ENCODE data around the gene CWC22.

GRCh38 chr2:179948058-179948457 is 59.0 kb downstream of the CWC22 start:
- TF ChIP-seq ESRRA (CRISPR knock-in tag; IDR thresholded peaks at IDR 0.05; ENCODE audit: low read depth) (no peak), TAF15 (IDR thresholded peaks at IDR 0.05; ENCODE audit: low read depth, low read length, poor library complexity, severe bottlenecking) (no peak)
